Stomach (tissue), 9 donors: ENCODE data around the gene TMEM120A. TPM values are rescaled to one million over a fixed set of nuclear protein-coding genes. Genes with fewer than 3 reads are reported as not detected.

ENCODE experiments used
- DNase-seq, 2 donors: peaks; one replicate each; pipeline versions ENCODE4 v3.0.0 to v3.0.0-alpha.2; 2013 to 2019
- H3K27ac ChIP-seq, 5 donors: fragments of 200-600 bp in 4 of 5; sonication (generic) in 4 of 5; one replicate each; pipeline ENCODE4 v1.5.1; 2013 to 2019; ENCODE audit warnings: mild to moderate bottlenecking in 1 of 5, moderate library complexity in 1 of 5
- H3K27me3 ChIP-seq, 3 donors: fragments of 200-600 bp; sonication (generic); one replicate each; pipeline ENCODE4 v1.5.1; 2017 to 2019; ENCODE audit warnings: mixed run types in 1 of 3
- H3K36me3 ChIP-seq, 4 donors: fragments of 200-600 bp; sonication (generic); 1 replicate in 3 of 4; 2 replicates in 1 of 4; pipeline ENCODE4 v1.5.1; 2016 to 2019
- H3K4me1 ChIP-seq, 4 donors: fragments of 200-600 bp; sonication (generic); one replicate each; pipeline ENCODE4 v1.5.1; 2016 to 2019
- H3K4me3 ChIP-seq, 4 donors: fragments of 200-600 bp; sonication (generic) in 3 of 4; one replicate each; pipeline ENCODE4 v1.5.1; 2016 to 2019; ENCODE audit warnings: mild to moderate bottlenecking in 1 of 4
- H3K9me3 ChIP-seq, 4 donors: fragments of 200-600 bp; sonication (generic); one replicate each; pipeline ENCODE4 v1.5.1; 2016 to 2019
- CTCF ChIP-seq, 7 experiments: fragments of 450-650 bp in 4 of 7; fragments of 200-600 bp in 3 of 7; sonication (generic) in 3 of 7; IDR thresholded peaks; one replicate each; pipeline ENCODE4 v1.5.1; 2016 to 2019; ENCODE audit warnings: antibody characterized with exemption in 7 of 7, control low read depth in 2 of 7, mild to moderate bottlenecking in 1 of 7
- EP300 ChIP-seq: sonication (generic); formaldehyde crosslinking; IDR thresholded peaks from one replicate; pipeline ENCODE4 v1.6.1; 2017; ENCODE audit warnings: antibody characterized with exemption
- POLR2A ChIP-seq, 4 donors: fragments of 450-650 bp; IDR thresholded peaks; one replicate each; pipeline ENCODE4 v1.6.1; 2016; ENCODE audit warnings: antibody characterized with exemption in 4 of 4, control low read depth in 2 of 4, mild to moderate bottlenecking in 1 of 4, moderate library complexity in 1 of 4
- POLR2AphosphoS5 ChIP-seq, 3 donors: sonication (generic); formaldehyde crosslinking; IDR thresholded peaks; one replicate each; pipeline ENCODE4 v1.6.1; 2016; ENCODE audit warnings: antibody characterized with exemption in 3 of 3
- WGBS, 5 donors: extraction: QIAGEN DNeasy Blood & Tissue Kit in 3 of 5; methylation state at CpG; one replicate each; pipeline versions ENCODE4 v1.1.5 to v1.1.7; 2013 to 2018; 5-methylcytosine and 5-hydroxymethylcytosine counted together
- intact Hi-C: fragments of 100-400 bp; cut with DNase I; formaldehyde crosslinking; loops from one replicate; pipeline ENCODE4 v1.15.1; 2023; ENCODE audit warnings: low total_unique reads
- polyA plus RNA-seq, 3 donors: library from polyadenylated mRNA; stranded (reverse); fragments of 200-250 nt; gene quantifications; one replicate each; pipeline ENCODE4 v1.2.3, GENCODE V29; 2013
- total RNA-seq, 5 donors: library from RNA; depleted of rRNA; stranded (reverse); fragments of >200 nt; gene quantifications; one replicate each; pipeline versions ENCODE4 v1.1.0 to v1.2.3, GENCODE V29; 2014 to 2016
- donor health status: healthy with polysubstance abuse.
- donor health status: Bipolar disorder and iron deficiency.
- donor health status: healthy.

TMEM120A gene
- total and polyA plus RNA-seq, 8 donors, result 4.1 to 78.6 (median 43.1) TPM

- WGBS, 5 donors, result 57 to 66% (median 64%) methylated on average over 20 to 21 of the region's 21 CpGs
- intact Hi-C loops, result no loop called here
- peak in 1 of 2 donors; percentile 52 for DNase-seq
- Histone ChIP-seq H3K4me3 (no peak overlapping the region), H3K4me1 (peaks cover 23 to 73% (median 43%) of the 10 kb centered on the region in 4 donors), H3K27ac (peak overlapping the region in 4 of 5 donors; percentile 11 to 97 (median 53)), H3K36me3 (peaks cover 29 to 45% (median 38%) of the 10 kb centered on the region in 4 donors), H3K27me3 (no peaks in the 10 kb centered on the region), H3K9me3 (no peaks in the 10 kb centered on the region)
- TF ChIP-seq POLR2A (IDR thresholded peaks at IDR 0.05) (no peak), EP300 (no peak), CTCF (IDR thresholded peaks at IDR 0.05) (no peak), POLR2AphosphoS5 (IDR thresholded peaks at IDR 0.05) (no peak)
Measured at GRCh38 chr7:75989500-75990388, 4.7 kb downstream of the TMEM120A start.

GRCh38 chr7:75988568-75989499, 5.6 kb downstream of the TMEM120A start:
- Histone ChIP-seq H3K27ac (peak overlapping the region in 4 of 5 donors; percentile 11 to 97 (median 53)), H3K4me1 (peaks cover 15 to 71% (median 41%) of the 10 kb centered on the region in 4 donors)

GRCh38 chr7:75987805-75988567, 6.4 kb downstream of the TMEM120A start:
- TF ChIP-seq CTCF (IDR thresholded peaks at IDR 0.05) (no peak), POLR2A (IDR thresholded peaks at IDR 0.05) (no peak), EP300 (no peak), POLR2AphosphoS5 (IDR thresholded peaks at IDR 0.05) (no peak)
- Histone ChIP-seq H3K27ac (peak overlapping the region in 1 of 5 donors; percentile 60), H3K9me3 (no peaks in the 10 kb centered on the region), H3K27me3 (no peaks in the 10 kb centered on the region), H3K4me1 (peaks cover 7 to 62% (median 33%) of the 10 kb centered on the region in 4 donors), H3K4me3 (no peak overlapping the region), H3K36me3 (peaks cover 45 to 62% (median 56%) of the 10 kb centered on the region in 4 donors)
- WGBS, 5 donors, result 88 to 91% (median 89%) methylated on average over 26 to 30 of the region's 30 CpGs
- intact Hi-C loops, result no loop called here
- no peak for DNase-seq

More at GRCh38 chr7:75988568-75989499, 5.6 kb downstream of the TMEM120A start:
- no peaks in the 10 kb centered on the region for H3K27me3 ChIP-seq
- peaks cover 38 to 54% (median 47%) of the 10 kb centered on the region in 4 donors for H3K36me3 ChIP-seq
- intact Hi-C loops, result no loop called here
- WGBS, 5 donors, result 34 to 45% (median 39%) methylated on average over 11 to 21 of the region's 31 CpGs
- no peak for TF ChIP-seq POLR2AphosphoS5 (IDR thresholded peaks at IDR 0.05)
- no peak for TF ChIP-seq CTCF (IDR thresholded peaks at IDR 0.05)
- TF ChIP-seq EP300, result no peak
- TF ChIP-seq POLR2A (IDR thresholded peaks at IDR 0.05), result no peak
- H3K4me3 ChIP-seq, result no peak overlapping the region
- H3K9me3 ChIP-seq, result no peaks in the 10 kb centered on the region
- DNase-seq, result peak in 1 of 2 donors; percentile 74
